Ishikawa (cell line): ENCODE results near the gene MAT2B.

Experiments used
- CEBPB ChIP-seq: IDR thresholded peaks from 2 replicates; pipeline ENCODE4 v1.6.1; 2012
- CREB1 ChIP-seq: IDR thresholded peaks from 2 replicates; pipeline ENCODE4 v1.6.1; 2012; ENCODE audit warnings: low read depth
- EGR1 ChIP-seq: IDR thresholded peaks from 2 replicates; pipeline ENCODE4 v1.6.1; 2012
- EP300 ChIP-seq: IDR thresholded peaks from 2 replicates; pipeline ENCODE4 v1.6.1; 2012; ENCODE audit warnings: borderline replicate concordance
- MAX ChIP-seq: IDR thresholded peaks from 2 replicates; pipeline ENCODE4 v1.6.1; 2012
- NFIC ChIP-seq: IDR thresholded peaks from 2 replicates; pipeline ENCODE4 v1.6.1; 2012
- RAD21 ChIP-seq: IDR thresholded peaks from 2 replicates; pipeline ENCODE4 v1.6.1; 2012; ENCODE audit warnings: low read depth
- REST ChIP-seq: IDR thresholded peaks from 2 replicates; pipeline ENCODE4 v1.6.1; 2012; ENCODE audit warnings: low read depth, mild to moderate bottlenecking
- TAF1 ChIP-seq: IDR thresholded peaks from 2 replicates; pipeline ENCODE4 v1.6.1; 2012; ENCODE audit warnings: low read depth, mild to moderate bottlenecking

GRCh38 chr5:163512526-163512925 lies 7.1 kb downstream of the MAT2B start:
- TF ChIP-seq CREB1 = no peak
- no peak for TF ChIP-seq CEBPB
- no peak for TF ChIP-seq EGR1
- no peak for TF ChIP-seq MAX
- TF ChIP-seq REST = no peak
- TF ChIP-seq NFIC = no peak
- TF ChIP-seq EP300 = no peak
- no peak for TF ChIP-seq TAF1
- TF ChIP-seq RAD21 = no peak
